ENCODE results near the gene GABARAPL2.

DNA sequence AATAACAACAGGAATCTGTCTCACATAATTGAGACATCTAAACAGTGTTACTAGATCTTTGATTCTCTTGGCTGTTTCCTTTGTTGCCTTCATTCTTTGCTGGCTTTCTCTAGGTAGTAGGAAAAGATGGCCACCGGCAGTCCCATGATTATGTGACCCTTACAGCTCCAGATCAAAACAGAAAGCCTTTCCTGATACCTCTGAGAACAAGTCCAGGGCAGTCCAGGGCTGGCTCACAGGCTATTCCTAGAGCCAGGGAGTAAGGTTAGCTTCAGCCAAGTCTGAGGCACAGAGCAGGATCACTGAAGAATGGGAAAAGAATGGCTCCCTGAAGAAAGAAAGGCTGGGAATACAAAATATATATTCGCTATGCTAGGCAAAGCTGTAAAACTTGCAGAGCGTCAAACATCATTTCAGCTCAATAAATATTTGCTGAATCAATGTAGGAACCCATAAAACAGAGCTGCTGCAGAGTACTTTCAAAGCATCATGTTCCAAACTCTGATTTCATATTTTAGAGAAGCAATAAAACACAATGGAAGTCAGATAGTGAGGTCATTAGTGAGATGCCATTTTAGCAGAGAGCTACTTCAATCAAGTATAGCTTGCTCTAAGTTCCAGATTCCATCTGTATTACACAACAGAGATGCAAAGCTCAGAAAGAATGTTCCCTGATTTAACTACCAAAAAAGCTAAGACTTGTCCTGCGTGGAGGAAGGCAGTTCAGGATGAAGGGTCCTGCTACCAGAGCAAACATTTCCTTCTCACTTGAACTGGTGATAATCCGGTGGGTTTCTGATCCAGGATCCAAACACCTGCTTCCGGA, 33.5 kb downstream of the GABARAPL2 start:
- TF ChIP-seq RAD21 (conservative IDR thresholded peaks at IDR 0.05 in 1 of 2, IDR thresholded peaks at IDR 0.05 in 1 of 2) (no peak), MAFK (IDR thresholded peaks at IDR 0.05; ENCODE audit: partially characterized antibody) (no peak), ZFP36 (IDR thresholded peaks at IDR 0.05; ENCODE audit: borderline replicate concordance, partially characterized antibody) (no peak), FOSL2 (IDR thresholded peaks at IDR 0.05) (no peak), FOSL2 (CRISPR knock-in tag; IDR thresholded peaks at IDR 0.05) (no peak), MYC (IDR thresholded peaks at IDR 0.05; ENCODE audit: borderline replicate concordance, low read length) (no peak), POLR2A (IDR thresholded peaks at IDR 0.05; ENCODE audit: low read length) (no peak)
- TF ChIP-seq, protein P1, sequence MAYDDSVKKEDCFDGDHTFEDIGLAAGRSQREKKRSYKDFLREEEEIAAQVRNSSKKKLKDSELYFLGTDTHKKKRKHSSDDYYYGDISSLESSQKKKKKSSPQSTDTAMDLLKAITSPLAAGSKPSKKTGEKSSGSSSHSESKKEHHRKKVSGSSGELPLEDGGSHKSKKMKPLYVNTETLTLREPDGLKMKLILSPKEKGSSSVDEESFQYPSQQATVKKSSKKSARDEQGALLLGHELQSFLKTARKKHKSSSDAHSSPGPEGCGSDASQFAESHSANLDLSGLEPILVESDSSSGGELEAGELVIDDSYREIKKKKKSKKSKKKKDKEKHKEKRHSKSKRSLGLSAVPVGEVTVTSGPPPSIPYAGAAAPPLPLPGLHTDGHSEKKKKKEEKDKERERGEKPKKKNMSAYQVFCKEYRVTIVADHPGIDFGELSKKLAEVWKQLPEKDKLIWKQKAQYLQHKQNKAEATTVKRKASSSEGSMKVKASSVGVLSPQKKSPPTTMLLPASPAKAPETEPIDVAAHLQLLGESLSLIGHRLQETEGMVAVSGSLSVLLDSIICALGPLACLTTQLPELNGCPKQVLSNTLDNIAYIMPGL (CRISPR knock-in tag; IDR thresholded peaks at IDR 0.05; ENCODE audit: borderline replicate concordance): no peak
- TF ChIP-seq, protein P2, sequence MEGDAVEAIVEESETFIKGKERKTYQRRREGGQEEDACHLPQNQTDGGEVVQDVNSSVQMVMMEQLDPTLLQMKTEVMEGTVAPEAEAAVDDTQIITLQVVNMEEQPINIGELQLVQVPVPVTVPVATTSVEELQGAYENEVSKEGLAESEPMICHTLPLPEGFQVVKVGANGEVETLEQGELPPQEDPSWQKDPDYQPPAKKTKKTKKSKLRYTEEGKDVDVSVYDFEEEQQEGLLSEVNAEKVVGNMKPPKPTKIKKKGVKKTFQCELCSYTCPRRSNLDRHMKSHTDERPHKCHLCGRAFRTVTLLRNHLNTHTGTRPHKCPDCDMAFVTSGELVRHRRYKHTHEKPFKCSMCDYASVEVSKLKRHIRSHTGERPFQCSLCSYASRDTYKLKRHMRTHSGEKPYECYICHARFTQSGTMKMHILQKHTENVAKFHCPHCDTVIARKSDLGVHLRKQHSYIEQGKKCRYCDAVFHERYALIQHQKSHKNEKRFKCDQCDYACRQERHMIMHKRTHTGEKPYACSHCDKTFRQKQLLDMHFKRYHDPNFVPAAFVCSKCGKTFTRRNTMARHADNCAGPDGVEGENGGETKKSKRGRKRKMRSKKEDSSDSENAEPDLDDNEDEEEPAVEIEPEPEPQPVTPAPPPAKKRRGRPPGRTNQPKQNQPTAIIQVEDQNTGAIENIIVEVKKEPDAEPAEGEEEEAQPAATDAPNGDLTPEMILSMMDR (IDR thresholded peaks at IDR 0.05): no peak
- TF ChIP-seq, protein P3, sequence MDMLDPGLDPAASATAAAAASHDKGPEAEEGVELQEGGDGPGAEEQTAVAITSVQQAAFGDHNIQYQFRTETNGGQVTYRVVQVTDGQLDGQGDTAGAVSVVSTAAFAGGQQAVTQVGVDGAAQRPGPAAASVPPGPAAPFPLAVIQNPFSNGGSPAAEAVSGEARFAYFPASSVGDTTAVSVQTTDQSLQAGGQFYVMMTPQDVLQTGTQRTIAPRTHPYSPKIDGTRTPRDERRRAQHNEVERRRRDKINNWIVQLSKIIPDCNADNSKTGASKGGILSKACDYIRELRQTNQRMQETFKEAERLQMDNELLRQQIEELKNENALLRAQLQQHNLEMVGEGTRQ (IDR thresholded peaks at IDR 0.05): no peak
